Measurements from ENCODE around the gene GNAI1.

GNAI1 gene

GRCh38 chr7:80165177-80165576, 30.5 kb downstream of the GNAI1 start:
- DNase-seq = no peak

- no peak for DNase-seq
Measured at GRCh38 chr7:80170445-80170844, 35.8 kb downstream of the GNAI1 start.

GRCh38 chr7:80172387-80172786, 37.8 kb downstream of the GNAI1 start:
- DNase-seq = no peak

- no peak for DNase-seq
Measured at GRCh38 chr7:80175744-80176143, 41.1 kb downstream of the GNAI1 start.

DNA sequence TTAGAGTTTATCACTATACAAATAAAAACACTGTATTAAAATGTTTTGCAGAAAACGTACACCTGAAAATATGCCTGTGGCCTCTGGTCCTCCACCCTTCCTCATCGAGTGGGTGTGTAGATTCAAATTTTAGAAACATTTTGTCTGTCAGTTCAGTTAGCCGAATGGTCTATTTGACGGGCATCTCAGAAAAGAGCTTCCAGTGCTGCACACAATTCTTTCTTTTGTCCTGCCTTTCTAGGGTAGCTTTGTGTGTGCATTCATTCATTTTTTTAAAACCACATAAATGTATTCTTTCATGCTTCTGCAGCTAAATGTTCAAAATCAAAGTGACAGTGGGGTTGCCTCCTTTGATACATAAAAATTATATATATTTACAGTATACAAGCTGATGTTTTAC, 46.8 kb downstream of the GNAI1 start:
- DNase-seq = no peak

GRCh38 chr7:80182630-80183276, 48.1 kb downstream of the GNAI1 start:
- DNase-seq = no peak

DNA sequence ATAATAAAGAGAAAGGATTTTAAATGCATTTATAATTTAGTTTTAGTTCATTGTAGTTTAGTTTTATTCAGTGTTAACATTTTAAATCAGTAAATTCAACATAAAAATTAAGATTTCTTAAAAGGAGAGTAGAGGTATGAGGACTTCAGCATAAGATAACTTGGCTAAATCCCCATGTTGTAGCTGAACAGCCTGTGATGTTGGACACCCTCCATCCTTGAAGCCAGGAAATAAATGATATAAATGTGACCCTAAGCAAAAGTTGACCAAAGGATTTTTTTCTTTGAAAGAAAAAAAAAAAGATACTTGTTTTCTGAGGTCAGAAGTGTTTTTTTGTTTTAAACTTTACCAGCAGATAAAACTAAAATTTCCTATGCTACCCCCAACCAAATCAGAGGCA, 48.7 kb downstream of the GNAI1 start:
- DNase-seq = no peak

- no peak for DNase-seq
Measured at GRCh38 chr7:80183900-80184685, 49.5 kb downstream of the GNAI1 start.

DNA sequence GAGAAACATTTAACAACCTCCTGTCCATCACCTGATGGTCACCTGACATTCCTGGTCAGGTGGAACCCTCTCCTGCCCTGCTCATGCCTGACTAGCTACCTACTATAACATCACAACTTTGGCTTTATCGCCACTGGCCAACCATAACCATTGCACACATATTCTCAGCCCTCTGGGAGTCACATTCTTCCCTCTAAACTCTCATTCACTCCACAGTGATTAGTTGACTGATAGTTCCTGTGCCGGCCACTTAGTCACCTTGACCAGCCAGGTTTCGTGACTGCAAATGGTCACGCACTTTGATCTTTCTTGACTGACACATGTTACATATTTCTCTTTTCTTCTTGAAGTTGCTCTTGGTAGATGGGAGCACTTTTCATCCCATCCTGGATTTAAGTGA, 50.1 kb downstream of the GNAI1 start:
- no peak for DNase-seq

GRCh38 chr7:80185571-80185970, 50.9 kb downstream of the GNAI1 start:
- DNase-seq = no peak

- no peak for DNase-seq
Measured at GRCh38 chr7:80186721-80187120, 52.1 kb downstream of the GNAI1 start.

GRCh38 chr7:80187279-80187678, 52.6 kb downstream of the GNAI1 start:
- no peak for DNase-seq

DNA sequence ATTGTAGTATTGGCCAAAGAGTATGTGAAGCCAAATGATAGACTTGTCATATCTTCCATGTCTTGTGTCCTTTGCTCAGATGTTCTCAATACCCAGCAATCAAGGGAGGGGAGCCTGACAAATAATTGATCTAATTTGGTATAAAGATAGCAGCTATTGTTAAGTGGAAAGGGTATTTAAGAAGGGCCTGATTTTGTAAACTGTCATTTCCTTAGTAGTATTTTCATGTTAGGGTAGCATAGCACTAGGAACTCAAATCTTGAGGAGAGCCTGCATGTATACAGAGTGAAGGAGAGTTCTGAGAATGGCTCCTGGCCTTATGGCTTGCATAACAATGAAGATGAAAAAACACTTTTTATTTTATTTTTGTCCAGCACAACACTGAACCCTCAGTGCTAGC, 53.1 kb downstream of the GNAI1 start:
- no peak for DNase-seq

DNA sequence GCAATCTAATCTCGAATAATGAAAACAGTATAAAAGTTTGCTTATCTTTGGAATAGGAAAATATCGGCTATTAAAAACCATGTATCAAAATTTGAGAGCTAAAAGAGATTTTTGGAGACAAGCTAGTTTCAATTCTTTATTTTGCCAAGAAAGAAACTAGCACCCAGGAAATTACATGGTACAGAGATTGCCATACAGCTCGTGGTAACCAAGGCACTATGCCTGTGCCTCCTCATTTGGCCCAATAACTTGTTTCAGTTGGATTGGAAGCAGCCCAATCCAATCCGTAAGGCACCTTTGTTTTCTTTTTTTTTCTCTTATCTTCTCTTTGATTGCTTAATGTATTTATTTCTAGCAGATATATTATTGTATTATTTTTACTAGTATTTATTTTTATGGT, 55.0 kb downstream of the GNAI1 start:
- no peak for DNase-seq

GRCh38 chr7:80197627-80198026, 63.0 kb downstream of the GNAI1 start:
- DNase-seq = no peak

DNA sequence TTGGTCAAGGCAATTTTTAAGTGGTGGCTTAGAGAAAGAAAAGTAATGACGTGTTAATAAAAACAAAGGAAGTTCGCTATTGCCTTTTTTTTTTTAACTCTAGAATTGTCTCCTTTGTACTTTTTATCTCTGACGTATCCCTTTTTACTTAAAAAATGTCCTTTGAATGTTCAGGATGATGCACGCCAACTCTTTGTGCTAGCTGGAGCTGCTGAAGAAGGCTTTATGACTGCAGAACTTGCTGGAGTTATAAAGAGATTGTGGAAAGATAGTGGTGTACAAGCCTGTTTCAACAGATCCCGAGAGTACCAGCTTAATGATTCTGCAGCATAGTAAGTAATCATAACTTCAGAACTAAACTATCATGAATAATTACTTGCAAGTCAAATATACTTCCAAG, 64.4 kb downstream of the GNAI1 start:
- DNase-seq = no peak

- DNase-seq = no peak
Measured at GRCh38 chr7:80204454-80204853, 69.8 kb downstream of the GNAI1 start.

DNA sequence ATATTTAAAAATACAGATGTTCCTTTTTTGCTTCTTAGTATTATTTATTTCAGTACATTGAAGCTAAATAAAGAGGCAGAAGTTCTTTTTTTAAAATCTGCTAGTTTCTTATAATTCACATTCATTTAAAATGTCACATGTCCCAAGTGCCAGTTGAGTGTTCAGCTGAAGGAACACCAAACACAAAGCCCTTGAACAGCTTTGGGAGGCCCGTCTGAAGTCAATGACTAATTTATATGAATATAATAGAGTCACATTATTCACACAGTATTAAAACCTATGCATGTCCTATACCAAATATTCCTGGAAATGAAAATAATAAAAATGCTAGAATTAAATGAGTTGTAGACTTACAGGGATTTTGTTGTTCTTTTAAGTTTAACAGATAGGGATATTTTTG, 70.3 kb downstream of the GNAI1 start:
- DNase-seq = no peak

DNA sequence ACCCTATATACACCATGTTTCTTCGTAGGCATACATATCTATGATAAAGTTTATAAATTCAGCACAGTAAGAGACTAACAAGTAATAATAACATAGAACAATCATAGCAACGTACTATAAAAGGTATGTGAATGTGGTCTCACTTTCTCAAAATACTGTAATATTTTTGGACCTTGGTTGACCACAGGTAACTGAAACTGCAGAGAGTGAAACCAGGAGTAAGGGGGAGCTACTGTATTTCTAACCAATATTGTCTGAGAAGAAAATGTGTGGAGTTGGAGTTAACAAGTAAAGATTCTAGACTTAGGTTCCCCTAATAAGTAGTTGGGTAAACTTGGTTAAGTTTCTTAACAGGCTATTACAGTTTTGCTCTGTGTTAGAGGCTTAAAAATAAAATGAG, 72.1 kb downstream of the GNAI1 start:
- no peak for DNase-seq

DNA sequence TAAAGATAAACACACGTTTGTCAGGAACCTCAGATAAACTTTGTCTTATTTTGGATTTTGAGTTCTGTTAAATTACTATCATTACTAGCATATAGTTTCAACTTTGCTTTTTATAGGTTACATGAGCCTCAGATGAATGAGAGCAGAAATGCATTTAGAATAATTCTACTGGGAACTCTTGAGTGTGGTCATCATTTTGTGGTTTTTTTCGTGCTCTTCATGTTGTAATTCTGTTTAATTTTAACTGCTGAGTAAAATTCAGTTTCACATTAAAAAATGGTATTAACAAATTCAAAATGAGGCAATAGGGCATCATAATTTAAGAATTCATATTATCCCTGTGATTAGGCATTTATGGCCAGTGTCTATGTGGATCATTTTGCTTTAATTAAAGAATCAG, 72.9 kb downstream of the GNAI1 start:
- DNase-seq = no peak

GRCh38 chr7:80208700-80209099, 74.1 kb downstream of the GNAI1 start:
- no peak for DNase-seq

DNA sequence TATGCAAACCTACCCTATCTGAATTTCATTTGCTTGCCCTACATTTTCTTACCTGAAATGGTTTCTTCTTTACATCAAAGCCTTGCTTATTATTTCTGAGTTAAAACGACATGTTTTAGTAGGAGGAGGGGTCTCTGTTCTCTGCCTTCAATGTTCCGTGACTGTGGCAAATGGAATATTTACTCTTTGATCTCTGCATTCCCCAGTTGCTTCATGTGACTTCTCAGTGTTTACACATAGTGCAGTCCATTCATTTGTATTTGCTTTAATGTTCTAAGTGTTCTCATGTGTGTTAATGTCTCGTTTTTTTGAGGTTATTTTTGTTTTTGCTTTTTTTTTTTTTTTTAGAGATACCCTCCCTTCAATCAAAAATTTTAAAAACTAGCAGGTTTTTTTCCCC, 75.8 kb downstream of the GNAI1 start:
- DNase-seq = no peak

GRCh38 chr7:80213814-80214213, 79.2 kb downstream of the GNAI1 start:
- no peak for DNase-seq

GRCh38 chr7:80215734-80216133, 81.1 kb downstream of the GNAI1 start:
- no peak for DNase-seq
